ENCODE data around the gene PLA2G6.
"Not testable (repeated sequence)": the region's sequence is repeated elsewhere in the genome, so short reads cannot be mapped to it uniquely, and the experiment has no call there.

PLA2G6 gene

DNA sequence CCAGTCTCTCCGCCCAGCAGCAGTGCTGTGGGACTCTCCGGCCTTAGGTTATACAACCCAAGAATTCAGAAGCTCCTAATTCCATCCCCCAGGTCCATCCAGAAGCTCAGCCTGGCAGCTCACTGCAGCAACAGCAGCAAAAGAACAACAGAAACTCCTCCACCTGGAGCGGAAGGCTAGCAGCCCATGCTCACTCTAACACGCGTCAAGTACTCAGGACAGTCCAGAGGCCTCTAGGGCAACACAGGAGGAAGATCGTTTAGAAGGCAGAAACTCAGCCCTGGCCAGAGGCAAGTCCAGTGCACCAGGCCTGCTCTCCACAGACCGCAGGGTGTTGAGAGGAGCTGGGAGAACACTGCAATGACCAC is 17.1 kb downstream of the PLA2G6 start:
- no peak for DNase-seq

- DNase-seq, result no peak
These were observed 17.6 kb downstream of the PLA2G6 start for GRCh38 chr22:38163844-38164550.

DNA sequence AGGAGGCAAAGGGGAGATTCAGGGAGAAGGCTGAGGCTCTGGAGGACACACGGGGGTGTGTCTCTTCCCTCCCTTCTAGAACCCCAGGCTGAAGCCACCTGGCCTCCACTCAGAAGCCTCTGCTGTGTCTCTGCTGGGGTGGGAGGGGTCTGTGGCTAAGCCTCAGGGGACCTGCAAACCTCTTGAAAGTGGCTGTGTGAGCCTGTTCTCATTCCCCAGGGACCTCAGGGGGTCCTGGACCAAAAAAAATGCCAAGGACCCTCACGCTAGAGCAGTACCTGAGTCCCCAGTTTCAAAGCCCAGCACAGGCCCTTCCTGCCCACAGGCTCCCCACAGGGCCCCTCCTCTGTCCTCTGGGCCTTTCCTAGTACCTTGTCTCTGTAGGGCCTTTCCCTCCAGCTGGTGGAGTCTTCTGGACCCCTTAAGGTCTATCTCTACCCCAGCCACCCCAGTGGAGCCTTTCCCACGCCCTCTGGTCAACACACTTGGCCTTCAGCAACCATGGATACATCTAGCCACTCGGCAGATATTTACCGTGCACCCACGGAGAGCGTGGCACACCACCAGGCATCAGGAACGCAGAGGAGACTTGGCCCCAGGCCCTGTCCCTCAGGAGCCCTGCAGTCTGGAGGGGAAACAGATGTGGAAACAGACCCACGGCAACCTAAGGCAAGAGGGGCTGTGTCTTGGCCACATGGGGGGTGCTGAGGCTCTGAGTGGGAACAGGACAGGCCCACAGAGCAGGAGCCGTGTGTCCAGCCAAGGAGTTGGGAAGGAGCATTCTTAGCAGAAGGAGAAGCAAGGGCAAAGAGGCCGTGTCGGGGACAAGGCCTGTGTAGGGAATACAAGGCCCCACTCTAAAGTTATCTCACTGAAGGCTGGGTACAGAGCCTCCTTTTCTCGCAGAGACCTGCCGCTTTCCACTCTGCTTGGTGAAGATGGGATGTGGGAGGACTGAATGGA is 18.5 kb downstream of the PLA2G6 start:
- no peak for DNase-seq

DNA sequence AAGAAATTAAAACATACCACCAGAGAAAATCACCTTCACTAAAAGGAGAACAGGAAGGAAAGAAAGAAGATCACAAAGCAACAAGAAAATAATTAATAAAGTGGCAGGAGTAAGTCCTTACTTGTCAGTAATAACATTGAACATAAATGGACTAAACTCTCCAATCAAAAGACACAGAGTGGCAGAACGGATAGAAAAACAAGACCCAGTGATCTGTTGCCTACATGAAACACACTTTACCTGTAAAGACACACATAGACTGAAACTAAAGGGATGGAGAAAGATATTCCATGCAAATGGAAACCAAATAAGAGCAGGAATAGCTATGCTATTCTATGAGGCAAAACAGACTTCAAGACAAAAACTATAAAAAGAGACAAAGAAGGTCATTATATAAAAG is 25.9 kb downstream of the PLA2G6 start:
- DNase-seq, result no peak

DNA sequence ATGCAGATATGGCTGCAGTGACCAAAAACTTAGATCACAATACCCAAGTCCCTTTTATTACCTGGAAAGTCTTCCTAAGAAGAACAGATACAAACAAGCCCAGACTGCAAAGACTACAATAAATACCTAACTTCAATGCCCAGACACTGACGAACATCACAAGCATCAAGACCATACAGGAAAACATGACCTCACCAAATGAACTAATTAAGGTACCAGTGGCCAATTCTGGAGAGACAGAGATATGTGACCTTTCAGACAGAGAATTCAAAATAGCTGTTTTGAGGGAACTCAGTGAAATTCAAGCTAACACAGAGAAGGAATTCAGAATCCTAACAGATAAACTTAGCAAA is 27.1 kb downstream of the PLA2G6 start:
- not testable (repeated sequence) for DNase-seq

- DNase-seq, result no peak
These were observed 27.6 kb downstream of the PLA2G6 start for GRCh38 chr22:38153821-38154562.

DNA sequence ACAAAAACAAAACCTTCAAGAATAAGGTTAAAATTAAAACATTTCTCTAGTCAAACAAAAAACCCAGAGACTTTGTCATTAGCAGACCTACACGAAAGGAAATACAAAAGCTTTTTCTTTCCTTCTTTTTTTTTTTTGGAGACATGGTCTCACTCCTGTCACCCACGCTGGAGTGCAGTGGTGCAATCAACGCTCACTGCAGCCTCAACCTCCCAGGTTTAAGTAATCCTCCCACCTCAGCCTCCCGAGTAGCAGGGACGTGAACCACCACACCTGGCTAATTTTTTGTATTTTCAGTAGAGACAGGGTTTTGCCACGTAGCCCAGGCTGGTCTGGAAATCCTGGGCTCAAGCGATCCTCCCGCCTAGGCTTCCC is 30.5 kb downstream of the PLA2G6 start:
- no peak for DNase-seq

DNA sequence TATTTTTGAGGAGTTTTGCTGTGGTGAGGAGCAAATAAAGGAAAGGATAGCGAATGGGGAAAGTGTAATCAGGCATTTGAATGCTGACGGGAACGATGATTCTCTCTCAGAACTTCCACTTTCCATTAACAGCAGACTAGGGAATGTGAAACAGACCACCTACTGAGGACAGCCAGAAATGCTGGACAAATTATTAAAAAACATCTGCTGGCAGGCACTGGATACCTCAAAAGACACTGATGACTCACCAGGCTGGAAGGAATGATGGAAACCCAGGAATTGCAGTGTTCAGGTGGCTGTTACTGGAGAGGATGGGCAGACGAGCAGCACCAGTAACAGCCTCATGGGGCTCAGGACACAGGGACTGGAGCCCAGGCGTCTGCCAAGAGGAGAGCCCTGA is 33.4 kb downstream of the PLA2G6 start:
- DNase-seq, result no peak

DNA sequence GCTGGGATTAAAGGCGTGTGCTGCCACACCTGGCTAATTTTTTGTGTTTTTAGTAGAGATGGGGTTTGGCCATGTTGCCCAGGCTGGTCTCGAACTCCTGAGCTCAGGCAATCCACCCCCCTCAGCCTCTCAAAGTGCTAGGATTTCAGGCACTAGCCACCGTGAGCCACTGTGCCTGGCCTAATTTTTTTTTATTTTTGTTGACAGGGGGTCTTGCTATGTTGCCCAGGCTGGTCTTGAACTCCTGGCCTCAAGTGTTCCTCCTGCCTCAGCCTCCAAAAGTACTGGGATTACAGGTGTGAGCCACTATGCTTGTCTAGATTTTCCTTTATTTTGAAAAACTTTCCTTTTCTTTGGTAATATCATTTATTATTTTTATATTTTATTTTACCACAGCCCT is 35.5 kb downstream of the PLA2G6 start:
- not testable (repeated sequence) for DNase-seq

- DNase-seq, result no peak
These were observed 37.6 kb downstream of the PLA2G6 start for GRCh38 chr22:38144025-38144405.

GRCh38 chr22:38142606-38143005 is 39.0 kb downstream of the PLA2G6 start:
- no peak for DNase-seq

DNA sequence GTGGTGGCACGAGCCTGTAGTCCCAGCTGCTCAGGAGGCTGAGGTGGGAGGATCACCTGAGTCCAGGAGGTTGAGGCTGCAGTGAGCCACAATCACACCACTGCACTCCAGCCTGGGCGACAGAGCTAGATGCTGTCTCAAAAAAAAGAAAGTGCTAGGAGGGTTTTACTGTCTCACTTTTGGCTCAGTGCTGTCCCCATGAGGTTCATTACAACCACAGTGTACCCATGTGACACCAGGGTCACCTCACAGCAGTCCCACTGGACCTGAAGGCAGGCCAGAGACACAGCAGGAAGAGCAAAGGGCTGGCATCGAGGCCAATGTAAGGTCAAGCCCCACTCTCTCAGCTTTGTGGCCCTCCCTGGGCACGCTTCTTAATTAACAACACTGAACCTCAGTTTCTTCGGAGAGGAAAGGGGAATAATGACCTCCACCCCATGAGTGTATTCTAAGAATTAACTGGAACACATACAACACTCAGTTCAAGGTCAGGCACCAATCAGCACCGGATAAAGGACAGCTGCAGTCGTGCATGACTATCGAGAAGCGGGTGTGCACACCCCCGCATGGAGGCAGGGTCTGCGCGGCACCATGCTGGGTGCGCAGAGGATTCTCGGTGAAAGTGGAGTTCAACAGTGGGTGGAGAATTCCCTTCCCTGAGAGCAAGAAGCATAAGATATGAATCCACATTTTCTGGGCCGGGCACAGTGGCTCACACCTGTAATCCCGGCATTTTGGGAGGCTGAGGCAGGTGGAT is 40.2 kb downstream of the PLA2G6 start:
- DNase-seq, result no peak

DNA sequence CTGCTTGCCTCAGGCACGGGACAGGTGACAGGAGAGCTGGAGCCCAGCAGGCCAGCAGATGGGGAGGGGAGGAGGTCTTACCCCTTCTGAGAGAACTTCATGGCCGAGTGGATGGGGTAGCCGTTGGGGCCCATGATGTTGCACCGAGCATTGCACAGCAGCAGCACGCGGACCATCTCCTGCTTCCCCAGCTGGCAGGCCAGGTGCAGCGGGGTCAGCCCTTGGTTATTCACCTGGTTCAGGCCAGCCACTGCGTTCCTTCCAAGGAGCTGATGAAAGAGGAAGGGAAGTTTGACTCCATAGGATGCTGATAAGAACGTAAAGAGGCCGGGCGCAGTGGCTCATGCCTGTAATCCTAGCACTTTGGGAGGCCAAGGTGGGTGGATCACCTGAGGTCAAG is 41.7 kb downstream of the PLA2G6 start:
- no peak for DNase-seq

- no peak for DNase-seq
These were observed 42.7 kb downstream of the PLA2G6 start for GRCh38 chr22:38138961-38139360.

DNA sequence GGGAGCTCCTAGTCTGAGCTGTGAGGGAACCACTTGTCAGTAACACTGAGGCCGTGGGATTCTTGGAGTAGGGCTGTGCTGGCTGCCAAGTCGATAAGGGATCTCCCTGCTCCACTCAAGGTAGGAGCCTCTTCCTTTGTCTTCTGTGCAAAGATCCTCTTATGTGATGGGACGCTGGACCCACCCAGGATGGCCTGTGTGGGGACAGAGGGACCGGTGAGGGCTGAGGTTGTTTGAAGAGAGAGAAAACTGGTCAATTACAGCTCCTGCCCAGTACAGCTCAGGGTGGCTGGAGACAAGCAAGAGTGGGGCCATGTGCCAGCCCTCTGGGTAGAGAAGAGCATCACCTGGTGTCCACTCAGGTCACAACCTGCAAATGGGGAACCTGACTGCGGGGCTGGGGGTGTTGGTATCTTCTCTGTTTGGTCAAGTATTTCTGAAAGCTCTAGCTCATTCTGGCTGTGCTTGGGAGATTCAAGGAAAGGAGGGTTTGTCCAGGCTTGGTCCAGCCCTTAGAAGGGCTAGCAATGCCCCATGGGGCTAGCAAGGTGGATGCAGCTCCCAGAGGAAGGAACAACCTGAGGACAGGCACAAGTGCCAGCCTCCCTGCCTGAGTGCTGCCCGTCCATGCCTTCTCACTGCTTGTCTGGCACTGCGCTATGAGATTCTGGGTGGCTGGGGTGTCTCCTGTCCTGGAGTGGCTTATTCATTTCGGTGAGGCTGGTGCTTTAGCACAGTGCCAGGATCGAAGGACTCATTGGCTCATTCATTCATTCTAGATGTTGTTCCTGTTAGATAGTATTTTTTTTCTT is 43.5 kb downstream of the PLA2G6 start:
- no peak for DNase-seq

- DNase-seq, result no peak
These were observed 45.0 kb downstream of the PLA2G6 start for GRCh38 chr22:38136607-38137006.

DNA sequence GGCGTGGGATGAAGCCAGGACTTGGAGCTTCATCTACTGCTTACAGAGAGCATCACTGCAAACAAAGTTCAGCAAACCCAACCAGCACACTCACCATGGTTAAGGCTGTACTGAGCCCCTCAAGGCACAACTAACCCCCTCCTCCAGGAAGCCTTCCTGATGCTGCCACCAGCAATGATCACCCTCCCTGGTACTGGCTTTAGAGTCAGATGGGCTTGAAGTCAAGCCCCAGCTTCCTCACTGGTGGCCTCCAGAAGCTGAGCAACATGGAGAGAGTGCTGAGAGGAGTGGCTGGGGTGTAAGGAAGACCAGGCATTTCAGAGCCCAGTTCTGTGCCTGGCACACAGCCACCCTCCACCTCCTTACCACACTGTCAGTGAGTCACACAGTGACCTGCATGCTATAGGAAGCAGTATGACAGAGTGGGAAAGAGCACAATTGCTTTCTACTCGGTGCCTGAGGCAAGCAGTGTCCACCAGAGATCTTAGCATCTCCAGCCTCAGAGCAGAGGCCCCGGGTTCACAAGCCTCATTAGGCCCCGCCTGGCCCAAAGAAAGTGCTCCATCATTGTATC is 46.4 kb downstream of the PLA2G6 start:
- no peak for DNase-seq

DNA sequence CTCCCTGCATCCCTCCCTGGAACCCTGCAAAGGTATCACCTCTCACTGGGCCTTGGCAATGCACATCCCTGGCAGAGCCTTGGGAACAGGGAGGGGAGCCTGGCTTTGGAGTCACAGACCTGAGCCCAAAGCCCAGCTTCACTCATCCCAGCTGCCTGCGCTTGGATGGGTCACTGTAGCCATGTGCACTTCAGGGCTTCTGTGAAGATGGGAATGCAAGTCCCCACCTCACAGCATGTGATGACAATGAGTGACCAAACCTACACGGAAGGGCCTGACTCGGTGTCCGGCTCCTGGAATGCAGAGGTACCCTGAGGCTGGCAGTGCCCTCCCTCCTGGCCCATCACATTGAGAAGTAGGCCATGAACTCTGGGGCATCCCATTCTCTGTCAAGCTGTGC is 48.3 kb downstream of the PLA2G6 start:
- no peak for DNase-seq

DNA sequence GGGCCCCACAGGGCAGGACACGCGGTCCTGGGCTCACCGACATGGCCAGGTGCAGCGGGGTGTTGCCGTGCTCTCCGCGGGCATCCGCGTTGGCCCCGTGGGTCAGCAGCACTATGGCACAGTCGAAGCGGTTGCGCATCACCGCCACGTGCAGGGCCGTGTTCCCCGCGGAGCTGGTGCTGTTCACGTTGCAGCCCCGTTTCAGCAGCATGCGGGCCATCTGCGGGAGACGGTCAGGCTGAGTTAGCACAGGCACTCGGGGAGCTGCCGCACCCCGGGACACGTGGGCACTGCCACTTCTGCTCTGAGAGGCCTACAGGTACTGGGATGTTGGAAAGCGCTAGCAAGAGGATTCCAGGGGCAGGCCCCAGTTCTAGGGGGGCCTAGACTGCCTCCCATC is 48.8 kb downstream of the PLA2G6 start:
- no peak for DNase-seq

GRCh38 chr22:38132136-38132535 is 49.5 kb downstream of the PLA2G6 start:
- no peak for DNase-seq

DNA sequence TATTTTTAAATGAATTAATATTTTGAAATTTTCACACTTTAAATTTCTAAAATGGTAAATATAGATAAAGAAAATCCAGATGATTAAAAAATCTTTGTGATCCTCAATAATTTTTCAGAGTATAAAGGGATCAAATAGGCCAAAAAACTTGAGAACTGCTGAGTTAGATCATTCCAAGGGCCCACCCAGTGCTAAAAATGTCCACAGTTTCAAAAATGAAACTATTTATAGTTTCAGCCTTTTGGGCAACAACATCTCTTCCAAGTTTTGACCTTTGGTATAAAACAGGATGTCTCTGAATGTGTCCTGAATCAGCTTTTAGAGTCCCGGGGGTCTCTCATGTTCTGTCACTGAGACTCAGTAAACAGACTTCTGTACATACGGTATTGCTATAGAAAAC is 50.2 kb downstream of the PLA2G6 start:
- no peak for DNase-seq

GRCh38 chr22:38129856-38130255 is 51.8 kb downstream of the PLA2G6 start:
- no peak for DNase-seq
